ENCODE data around the gene CORO1C.

CORO1C gene

DNA sequence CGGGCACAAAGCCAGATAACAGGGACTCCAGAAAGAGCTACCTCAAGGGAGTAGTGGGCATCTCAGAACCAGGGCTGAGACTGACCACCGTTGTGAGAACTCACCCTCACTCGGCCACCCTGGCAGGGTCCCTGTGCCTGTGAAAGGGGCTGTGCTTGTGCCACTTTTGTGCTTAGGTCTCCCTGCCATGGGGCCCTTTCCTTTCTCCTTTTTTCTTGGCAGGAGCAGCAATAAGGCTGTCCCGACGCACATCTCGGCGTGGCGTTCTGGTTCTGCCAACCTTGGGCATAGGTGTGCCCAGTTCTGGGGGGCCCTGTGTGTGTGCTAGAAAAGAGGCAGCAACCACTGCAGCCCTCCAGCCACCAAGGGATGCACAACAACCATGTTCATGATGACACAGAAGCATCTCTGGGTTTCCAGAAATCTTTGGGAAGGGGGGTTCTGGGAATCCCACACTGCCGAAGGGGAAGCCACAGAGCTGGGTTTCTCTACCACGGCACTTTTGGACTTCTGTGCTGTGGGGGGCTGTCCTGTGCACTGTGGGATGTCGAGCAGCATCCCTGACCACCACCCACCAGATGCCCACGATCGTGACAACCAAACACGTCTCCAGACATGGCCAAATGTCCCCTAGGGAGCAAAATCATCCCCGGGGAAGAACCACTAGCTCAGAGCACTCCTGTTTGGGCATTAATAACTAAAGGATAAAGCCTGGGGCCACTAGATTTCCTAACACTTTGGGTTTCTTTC, 120.3 kb downstream of the CORO1C start:
- DNase-seq, result no peak

DNA sequence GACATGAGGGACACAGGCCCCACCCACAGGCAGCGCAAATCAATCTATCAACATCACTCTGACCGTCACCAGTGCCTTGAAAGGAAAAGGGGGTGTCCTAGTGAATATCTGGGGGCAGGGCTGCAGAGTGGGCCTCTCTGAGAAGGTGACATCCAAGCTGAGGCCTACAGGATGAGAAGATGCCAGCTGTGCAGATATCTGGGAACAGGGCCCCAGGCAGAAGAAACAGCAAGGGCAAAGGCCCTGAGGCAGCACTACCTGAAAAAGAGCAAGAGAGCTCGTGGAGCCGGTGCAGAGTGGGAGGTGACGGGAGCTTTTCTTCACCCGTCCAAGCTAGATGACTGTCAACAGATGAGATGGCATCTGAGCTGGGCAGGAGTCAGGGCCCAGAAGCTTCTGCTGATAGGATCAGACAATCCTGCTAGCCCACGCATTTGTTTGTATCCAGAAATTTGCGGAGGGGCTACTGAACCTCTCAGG, 120.9 kb downstream of the CORO1C start:
- DNase-seq, result no peak

DNA sequence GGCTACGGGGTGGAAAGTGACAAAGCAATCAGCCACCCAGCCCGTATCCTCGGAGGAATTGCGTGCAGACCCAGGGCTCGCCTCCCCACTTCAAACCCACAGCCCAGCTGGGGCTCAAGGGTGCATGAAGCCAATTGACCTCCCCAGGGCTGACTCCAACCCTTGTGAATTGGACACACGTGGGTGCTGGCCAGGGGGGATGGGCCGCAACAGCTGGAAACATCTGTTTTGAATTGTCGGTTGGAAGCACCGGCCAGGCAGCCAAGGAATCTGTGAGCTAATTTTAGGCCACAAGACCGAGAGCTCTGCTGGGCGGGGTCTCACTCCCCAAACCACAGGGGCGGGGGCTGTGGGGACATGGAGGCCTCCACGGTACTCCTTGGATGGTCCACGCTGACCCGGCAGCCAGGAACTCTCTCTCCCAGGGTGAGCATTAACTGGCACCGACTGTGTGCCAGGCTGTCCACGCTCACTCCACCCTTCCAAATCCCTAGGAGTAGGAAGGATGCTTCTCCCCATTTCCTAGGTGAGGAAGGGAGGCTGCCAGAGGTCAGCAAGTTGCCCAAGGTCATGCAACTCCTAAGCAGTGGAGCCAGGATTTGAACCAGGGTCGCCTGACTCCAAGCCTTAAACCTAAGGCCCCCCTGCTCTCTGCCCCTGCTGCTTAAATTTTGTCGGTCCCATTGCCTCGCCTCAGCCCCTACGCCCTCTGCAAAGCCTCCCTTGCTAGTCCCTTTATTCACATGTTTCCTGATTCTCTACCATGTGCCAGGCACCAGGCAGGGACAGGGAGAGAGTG, 121.6 kb downstream of the CORO1C start:
- no peak for DNase-seq

DNA sequence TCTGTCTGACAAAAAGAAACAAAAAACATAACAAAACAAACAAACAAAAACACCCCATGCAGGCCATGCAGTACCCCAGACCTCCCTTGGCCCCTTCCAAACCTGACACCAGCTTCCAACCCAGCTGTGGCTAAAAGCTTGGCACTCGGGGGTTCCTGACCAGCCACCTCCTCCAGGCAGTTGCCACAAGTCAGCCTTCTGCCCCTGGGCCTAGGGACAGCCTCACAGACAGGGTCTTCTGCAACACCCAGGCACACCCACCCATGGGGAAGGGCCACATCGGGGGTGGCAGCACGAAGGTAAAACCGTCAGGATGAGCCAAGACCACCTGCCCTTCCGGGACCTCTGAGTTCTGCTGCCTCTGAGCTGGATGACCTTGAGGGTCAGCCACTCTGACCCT, 122.7 kb downstream of the CORO1C start:
- DNase-seq, result no peak

DNA sequence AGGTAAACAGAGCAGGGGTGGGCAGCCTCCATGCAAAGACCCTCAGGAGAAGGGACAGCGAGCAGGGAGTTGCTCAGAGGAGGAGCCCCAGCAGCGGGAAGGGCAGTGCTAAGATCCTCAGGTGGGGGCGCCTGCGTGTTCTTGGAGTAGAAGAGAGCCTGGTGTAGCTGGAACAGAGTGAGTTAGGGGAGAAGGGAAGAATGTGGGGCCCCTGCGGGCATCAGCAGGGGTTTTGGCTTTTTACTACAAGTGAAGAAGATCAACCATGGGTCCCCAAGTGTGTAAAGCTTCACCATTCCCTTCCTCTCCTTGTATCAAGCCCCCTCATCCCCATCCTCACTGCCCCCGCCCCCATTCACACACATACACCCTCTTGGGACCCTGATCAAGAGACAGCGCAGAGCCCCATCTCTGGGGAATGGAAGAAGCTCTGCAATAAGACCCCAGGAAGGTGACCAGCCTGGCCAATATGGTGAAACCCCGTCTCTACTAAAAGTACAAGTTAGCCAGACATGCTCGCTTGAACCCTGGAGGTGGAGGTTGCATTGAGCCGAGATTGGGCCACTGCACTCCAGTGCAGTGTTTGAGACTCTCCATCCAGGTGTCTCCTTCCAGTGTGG, 123.2 kb downstream of the CORO1C start:
- no peak for DNase-seq

DNA sequence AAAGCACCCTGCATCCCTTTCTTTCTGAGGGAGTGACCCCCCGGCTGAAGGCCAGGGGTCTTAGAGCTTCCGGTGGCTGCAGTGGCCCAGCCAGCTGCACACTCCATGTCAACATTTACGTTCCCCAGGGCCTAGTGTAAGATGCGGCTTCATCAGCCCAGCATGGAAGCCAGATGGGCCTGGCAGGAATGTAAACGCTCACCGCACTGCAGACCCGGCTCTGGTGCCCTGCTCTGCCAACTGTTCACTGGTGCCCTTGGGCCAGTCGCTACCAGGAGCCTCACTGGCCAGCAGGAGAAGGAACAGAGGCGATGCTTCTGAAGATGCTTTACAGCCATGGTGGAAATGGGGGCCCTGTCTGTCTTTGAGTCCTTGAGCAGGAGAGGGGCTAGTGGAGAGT, 124.8 kb downstream of the CORO1C start:
- DNase-seq, result no peak

DNA sequence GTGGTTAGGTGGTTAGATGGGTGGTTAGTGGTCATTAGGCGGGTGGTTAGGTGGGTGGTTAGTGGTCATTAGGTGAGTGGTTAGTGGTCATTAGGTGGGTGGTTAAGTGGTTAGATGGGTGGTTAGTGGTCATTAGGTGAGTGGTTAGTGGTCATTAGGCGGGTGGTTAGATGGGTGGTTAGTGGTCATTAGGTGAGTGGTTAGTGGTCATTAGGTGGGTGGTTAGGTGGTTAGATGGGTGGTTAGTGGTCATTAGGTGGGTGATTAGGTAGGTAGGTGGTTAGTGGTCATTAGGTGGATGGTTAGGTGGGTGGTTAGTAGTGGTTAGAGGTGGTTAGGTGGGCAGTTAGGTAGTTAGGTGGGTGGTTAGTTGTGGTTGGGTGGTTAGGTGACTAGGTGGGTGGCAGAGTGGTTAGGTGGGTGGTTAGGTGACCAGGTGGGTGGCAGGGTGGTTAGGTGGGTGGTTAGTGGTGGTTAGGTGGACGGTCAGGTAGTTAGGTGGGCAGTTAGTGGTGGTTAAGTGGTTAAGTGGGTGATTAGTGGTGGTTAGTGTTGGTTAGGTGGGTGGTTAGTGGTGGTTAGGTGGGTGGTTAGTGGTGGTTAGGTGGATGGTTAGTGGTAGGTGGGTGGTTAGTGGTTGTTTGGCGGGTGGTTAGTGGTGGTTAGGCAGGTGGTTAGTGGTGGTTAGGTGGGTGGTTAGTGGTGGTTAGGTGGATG, 125.5 kb downstream of the CORO1C start:
- no peak for DNase-seq

DNA sequence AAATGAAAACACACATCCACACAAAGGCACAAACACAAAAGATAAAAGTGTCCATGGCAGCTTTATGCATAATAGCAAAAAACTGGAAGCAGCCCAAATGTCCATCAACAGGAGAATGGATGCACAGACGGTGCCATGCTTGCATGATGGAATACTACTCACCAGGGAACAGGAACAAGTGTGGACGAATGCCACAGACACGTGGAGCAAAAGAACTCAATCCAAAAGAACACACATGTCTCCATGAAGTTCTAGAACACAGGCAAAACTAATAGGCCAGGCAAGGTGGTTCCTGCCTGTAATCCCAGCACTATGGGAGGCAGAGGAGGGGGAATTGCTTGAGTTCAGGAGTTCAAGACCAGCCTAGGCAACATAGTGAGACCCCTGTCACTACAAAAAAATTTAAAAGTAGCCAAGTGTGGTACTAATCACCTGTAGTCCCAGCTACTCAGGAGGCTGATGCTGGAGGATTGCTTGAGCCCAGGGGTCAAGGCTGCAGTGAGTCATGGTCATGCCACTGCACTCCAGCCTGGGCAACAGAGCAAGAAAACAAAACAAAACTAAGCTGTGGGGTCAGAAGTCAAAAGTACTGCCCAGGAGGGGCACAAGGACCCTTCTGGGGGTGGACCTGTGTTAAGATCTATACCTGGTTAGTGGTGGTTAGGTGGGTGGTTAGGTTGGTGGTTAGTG, 126.2 kb downstream of the CORO1C start:
- no peak for DNase-seq

DNA sequence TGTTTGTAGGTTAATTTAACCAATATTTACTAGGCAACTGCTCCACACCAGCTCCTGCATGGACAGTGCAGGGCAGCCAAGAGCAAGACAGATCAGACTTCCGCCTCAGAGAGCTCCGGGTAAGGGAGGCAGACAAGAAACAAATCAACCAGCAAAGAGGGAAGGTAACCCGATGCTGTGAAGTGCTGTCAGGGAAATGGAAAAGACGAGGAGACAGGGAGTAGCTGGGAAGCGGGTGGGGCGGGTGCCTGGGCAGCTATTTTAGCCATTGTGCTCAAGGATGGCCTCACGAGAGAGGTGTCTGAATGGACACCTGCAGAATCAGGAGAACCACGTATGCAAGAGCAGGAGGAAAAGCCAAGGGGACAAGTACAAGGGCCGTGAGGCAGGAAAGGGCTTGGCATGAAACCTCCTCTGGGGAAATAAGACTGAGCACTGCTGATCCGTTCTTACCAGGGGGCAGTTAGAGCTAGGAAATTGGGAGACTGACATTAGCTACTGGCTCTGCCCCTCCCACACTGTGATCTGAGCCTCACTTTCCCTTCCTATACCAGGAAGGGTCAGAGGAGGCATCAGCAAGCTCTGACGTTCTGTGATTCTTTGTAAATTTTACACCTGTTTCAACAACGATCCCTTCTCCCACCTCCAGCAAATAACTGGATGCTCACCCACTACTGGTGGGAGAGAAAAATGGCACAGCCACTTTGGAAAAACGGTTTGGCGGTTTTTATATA, 126.9 kb downstream of the CORO1C start:
- no peak for DNase-seq

DNA sequence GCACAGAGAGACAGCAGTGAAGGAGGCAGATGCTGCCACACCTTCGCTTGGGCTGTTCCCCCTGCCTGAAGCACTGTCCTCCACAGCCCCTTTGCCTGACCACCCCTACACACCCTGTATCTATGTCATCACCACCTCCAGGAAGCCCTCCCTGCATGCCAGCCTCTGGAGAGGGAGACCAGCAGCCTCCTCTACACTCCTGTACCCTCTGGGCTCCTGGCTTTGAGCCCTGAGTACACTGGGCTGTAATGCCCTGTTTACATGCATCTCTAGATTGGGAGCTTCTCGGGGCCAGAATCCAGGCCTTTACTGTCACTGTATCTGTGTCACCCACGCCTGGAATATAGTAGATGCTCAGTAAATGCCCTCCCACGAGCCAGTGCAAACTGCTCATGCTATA, 127.6 kb downstream of the CORO1C start:
- no peak for DNase-seq

DNA sequence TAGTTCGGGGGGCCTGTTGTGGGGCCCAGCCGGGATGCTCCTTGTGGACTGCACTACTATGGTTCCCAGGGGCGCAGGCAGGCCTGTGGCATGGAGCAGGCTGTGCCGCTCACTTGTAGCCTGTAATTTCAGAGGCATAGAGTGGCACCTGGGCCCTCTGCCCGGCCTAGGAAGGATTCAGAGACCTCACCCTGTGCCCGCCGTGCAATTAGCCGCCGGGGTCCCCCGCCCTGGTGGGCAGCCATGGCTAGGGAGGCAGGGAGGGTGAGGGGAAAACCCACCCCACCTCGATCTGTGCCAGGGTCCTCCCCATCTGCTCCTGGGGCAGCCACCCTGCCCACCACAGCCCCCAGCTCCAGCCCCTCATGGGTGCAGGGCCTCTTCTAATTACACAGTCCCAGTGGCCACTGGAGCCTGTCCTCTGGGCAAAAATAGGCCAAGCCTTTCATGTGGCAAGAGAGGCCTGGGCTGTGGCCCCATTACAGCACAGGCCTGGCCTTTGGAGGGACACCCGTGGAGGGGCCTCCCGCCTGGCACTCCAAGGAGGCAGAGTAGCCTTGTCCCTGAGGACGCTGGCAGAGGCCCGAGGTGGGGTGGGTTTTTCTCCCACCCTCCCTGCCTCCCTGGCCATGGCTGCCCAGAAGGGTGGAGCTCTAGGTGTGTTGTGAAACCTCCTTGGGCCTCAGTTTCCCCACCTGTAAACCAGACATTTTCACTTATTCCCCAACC, 128.2 kb downstream of the CORO1C start:
- DNase-seq, result no peak

DNA sequence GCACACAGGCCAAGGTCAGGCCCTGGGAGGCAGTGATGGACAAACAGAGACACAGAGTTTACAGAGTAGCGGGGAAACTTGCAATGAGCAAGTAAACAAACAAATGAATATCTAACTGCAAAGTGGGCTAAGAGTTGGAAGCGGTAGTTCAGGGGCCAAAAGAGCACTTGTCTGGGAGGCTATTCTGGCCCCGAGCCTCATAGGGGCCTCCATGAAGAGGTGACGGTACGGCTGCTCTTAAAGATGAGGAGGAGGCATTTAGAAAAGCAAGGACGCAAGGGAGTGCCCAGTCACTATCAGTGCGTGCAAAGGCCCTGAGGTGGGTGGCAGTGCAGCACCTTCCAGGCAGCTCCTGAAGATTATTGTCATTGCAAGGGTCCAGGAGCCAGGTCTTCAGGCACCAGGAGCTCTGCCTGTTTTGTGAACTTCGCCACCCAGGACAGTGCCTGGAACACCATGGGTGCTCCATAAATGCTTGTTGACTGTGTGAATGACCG, 129.1 kb downstream of the CORO1C start:
- DNase-seq, result no peak

DNA sequence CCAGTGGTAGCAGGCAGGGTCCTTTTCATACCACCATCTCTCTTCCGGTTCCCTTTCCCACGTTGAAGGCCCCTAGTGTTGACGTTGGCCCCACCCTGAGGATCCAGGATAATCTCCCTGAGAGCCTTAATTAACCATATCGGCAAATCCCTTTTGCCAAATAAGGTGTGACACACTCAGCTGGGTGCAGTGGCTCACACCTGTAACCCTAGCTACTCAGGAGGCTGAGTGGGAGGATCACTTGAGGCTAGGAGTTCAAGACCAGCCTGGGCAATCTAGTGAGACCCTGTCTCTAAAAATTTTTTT, 130.7 kb downstream of the CORO1C start:
- no peak for DNase-seq

DNA sequence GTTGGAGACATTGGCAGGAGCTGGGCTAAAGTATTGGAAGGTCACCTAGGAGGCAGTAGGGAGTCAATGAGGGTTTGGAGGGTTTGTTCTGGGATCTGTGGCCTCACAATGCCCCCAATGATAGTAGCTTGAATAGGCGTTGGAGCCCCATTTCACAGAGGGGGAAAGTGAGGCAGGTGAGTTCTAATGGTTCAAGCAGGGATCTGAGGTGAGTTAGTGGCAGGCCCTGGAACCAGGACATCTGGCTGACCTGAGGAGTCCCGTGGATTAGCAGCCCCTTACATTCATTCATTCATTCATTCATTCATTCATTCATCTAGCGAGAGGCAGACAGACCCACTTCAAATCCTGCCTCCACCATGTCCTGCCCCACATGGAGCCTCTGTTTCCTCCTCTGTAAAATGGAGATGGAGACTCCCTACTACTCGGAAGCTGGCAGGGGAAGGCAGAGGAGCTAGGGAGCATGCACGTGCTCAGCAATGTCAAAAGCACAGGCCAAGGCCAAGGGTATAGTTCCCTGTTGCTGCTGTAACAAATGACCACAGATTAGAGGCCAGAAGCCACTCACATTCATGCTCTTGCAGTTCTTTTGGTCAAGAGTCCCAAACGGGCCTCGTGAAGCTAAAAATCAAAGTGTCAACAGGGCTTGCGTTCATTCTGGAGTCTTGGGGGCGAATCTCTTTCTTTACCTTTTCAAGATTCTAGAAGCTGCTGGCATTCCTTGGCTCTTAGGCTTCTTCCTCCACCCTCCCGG, 131.2 kb downstream of the CORO1C start:
- no peak for DNase-seq

DNA sequence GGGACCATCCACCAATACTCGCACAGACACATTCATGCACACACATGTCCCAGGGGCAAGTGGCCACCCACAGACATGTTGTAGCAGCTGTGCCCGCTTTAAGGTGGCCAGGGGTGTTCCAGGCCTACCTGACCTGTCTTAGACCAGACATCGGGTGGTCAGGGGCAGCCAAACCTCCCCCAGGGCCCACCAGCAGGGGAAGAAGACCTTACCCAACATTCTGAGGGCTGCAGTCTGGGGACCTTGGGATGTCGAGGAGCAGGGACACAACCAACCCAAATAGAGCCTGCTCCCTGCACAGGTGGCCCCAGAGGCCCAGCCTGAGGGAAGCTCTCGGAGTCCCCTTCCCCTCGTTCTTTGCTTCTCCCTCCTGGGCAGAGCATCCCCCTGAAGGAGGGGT, 131.8 kb downstream of the CORO1C start:
- no peak for DNase-seq

DNA sequence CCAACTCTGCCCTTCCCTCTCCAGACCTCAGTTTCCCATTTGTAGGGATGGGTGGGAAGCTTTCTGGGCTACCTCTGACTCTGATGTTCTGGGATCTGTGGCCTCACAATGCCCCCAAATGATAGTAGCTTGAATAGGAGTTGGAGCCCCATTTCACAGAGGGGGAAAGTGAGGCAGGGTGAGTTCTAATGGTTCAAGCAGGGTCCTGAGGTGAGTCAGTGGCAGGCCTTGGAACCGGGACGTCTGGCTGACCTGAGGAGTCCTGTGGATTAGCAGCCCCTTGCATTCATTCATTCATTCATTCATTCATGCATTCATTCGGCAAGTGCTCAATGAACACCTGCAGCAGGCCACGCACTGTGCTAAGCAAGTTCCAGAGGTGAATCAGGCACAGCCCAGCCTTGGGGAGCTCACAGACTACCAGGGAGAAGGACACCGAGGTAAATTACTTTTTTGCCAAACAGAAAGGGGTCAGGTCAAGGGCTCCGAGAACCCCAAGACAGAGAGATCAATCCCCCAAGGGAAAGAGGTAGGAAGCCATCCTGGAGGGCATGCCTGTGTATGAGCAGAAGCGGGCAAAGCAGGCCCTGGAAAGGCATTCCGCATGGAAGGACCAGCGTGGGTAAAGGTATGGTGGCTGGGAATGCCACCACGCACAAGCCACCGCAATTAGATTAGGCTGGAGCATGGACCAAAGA, 132.6 kb downstream of the CORO1C start:
- no peak for DNase-seq

DNA sequence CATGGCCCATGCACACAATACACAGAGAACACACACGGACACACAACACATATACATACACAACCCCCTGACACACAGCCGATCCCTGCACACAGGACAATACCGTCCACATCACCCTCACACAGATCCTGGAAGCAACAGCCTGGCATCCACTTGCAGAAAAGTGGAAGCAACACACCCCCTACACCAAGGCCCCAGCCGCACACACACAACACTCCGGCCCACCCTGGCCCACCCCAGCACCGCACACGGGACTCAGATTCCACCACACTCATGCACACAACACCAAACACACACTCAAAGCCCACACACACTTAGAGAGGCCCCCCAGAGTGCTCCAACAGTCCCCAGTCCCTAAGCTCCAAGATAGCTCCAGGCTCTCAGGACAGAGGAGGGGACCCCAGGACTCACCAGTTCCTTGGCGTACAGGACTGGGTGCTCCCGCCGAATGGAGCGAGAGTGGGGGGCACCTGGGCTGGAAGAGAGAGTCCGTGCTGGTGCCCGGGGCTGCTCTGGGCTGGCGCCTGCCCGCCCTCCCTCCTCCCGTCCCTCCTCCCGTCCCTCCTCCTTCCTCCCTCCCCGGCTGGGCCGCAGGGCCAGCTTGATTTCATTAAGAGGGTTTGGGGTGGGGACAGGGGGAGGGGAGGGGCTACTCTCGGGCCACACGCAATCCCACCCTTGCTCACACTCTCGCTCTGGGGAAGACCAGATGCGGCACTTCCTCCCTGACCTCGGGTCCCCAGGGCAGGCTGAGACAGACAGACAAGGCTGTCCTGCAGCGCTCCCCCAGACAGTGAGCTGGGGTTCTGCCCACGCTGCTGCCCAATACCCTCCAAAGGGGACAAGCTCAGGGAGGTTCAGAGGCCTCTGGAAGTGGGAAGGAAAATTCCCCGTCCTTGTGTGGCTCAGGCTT, 133.5 kb downstream of the CORO1C start, which contains the start of gene TMEM119:
Gene TMEM119, minus strand, starts transcription at position 526 of the 913 bp plus-strand sequence. CDS start 5,701 bp downstream, outside the sequence.
- no peak for DNase-seq

DNA sequence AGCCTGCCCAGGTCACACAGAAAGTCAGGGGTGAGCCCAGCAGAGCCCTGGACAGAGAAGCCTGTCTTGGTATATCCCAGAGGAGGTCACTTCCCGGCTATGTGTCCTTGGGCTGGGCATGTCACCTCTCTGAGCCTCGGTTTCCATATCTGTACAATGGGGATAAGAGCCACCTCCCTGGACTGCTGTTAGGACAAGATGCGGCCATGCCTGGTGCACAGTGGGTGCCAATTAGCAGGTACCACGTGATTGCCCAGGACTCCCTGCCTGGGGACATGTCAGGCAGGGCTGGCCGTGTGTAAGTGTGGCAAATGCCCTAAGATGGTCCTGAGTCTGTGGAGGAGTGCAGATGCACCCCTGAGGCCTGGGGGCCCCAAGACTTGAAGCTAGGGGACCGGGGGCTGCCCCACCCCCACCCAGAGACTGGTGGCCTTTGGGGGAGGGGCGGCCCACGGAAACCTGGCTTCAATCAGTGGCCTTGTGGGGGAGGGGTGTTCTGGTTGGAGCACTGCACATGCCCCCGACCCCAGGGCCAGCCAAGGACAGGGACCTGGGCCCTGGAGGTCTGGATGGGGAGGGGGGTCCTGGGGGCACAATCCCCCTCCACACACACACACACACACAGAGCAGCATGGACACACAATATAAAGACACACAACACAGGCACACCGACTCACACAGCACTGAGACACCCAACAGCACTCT, 134.3 kb downstream of the CORO1C start:
- DNase-seq, result no peak
